Activated effector memory CD4-positive, alpha-beta T cell treated with Interleukin-2 at 50 U/mL for 16 hours (primary cell): ENCODE data around the gene LHCGR.
"Not testable (repeated sequence)": the region's sequence is repeated elsewhere in the genome, so short reads cannot be mapped to it uniquely, and the experiment has no call there.

ENCODE experiments used
- DNase-seq: peaks from one replicate; pipeline ENCODE4 v3.0.0-alpha.2; 2020

Gene LHCGR

GRCh38 chr2:48739236-48739635, 16.3 kb downstream of the LHCGR start:
- DNase-seq = not testable (repeated sequence)

GRCh38 chr2:48738806-48739205, 16.7 kb downstream of the LHCGR start:
- no peak for DNase-seq

GRCh38 chr2:48736251-48736650, 19.3 kb downstream of the LHCGR start:
- DNase-seq = no peak

GRCh38 chr2:48734576-48735303, 20.8 kb downstream of the LHCGR start:
- no peak for DNase-seq

- no peak for DNase-seq
Observed at GRCh38 chr2:48733067-48733503, 22.4 kb downstream of the LHCGR start.

GRCh38 chr2:48728840-48729239, 26.7 kb downstream of the LHCGR start:
- DNase-seq = no peak

GRCh38 chr2:48728295-48728694, 27.2 kb downstream of the LHCGR start:
- DNase-seq = no peak

- no peak for DNase-seq
Observed at GRCh38 chr2:48727560-48727959, 28.0 kb downstream of the LHCGR start.

- DNase-seq = no peak
Observed at GRCh38 chr2:48725696-48726494, 29.6 kb downstream of the LHCGR start.

- DNase-seq = no peak
Observed at GRCh38 chr2:48724278-48724677, 31.2 kb downstream of the LHCGR start.

- DNase-seq = no peak
Observed at GRCh38 chr2:48723129-48723528, 32.4 kb downstream of the LHCGR start.

- no peak for DNase-seq
Observed at GRCh38 chr2:48722391-48722790, 33.1 kb downstream of the LHCGR start.

- no peak for DNase-seq
Observed at GRCh38 chr2:48721158-48721557, 34.4 kb downstream of the LHCGR start.

GRCh38 chr2:48719480-48720177, 35.9 kb downstream of the LHCGR start:
- DNase-seq = no peak

- no peak for DNase-seq
Observed at GRCh38 chr2:48717846-48718245, 37.7 kb downstream of the LHCGR start.

- no peak for DNase-seq
Observed at GRCh38 chr2:48715956-48716355, 39.6 kb downstream of the LHCGR start.

- no peak for DNase-seq
Observed at GRCh38 chr2:48715042-48715899, 40.3 kb downstream of the LHCGR start.

GRCh38 chr2:48714245-48714644, 41.3 kb downstream of the LHCGR start:
- DNase-seq = no peak

GRCh38 chr2:48713647-48714046, 41.9 kb downstream of the LHCGR start:
- no peak for DNase-seq

GRCh38 chr2:48712151-48712550, 43.4 kb downstream of the LHCGR start:
- DNase-seq = no peak

- DNase-seq = no peak
Observed at GRCh38 chr2:48711343-48711742, 44.2 kb downstream of the LHCGR start.
